ENCODE results near the gene MRGPRX1.

The MRGPRX1 gene

GRCh38 chr11:18969720-18970119 lies 30.5 kb upstream of the MRGPRX1 start:
- Histone ChIP-seq H3K9me2 (replicated peaks; ENCODE audit: insufficient read depth, low read length) (no peaks in the 10 kb centered on the region), H3K9ac (ENCODE audit: low read length) (no peak overlapping the region), H4K20me1 (ENCODE audit: low read depth, low read length) (no peaks in the 10 kb centered on the region), H3K9me3 (ENCODE audit: insufficient read depth, low read length) (no peaks in the 10 kb centered on the region), H3K79me2 (ENCODE audit: insufficient read depth, low read length) (no peaks in the 10 kb centered on the region), H3K27me3 (ENCODE audit: low read length) (no peaks in the 10 kb centered on the region), H3K27ac (ENCODE audit: low read depth, low read length) (no peak overlapping the region), H3K4me2 (ENCODE audit: low read depth, low read length, poor library complexity, severe bottlenecking) (no peak overlapping the region), H3K4me3 (ENCODE audit: insufficient read depth, low read length, poor library complexity, severe bottlenecking) (no peak overlapping the region), H3F3A (ENCODE audit: insufficient read depth) (no peaks in the 10 kb centered on the region), H3K36me3 (ENCODE audit: low read length) (no peaks in the 10 kb centered on the region), H2AFZ (ENCODE audit: low read depth, low read length, severe bottlenecking) (no peak overlapping the region)
- TF ChIP-seq EZH2phosphoT487 (conservative IDR thresholded peaks at IDR 0.05; ENCODE audit: low read length) = no peak
- TF ChIP-seq, protein P1, sequence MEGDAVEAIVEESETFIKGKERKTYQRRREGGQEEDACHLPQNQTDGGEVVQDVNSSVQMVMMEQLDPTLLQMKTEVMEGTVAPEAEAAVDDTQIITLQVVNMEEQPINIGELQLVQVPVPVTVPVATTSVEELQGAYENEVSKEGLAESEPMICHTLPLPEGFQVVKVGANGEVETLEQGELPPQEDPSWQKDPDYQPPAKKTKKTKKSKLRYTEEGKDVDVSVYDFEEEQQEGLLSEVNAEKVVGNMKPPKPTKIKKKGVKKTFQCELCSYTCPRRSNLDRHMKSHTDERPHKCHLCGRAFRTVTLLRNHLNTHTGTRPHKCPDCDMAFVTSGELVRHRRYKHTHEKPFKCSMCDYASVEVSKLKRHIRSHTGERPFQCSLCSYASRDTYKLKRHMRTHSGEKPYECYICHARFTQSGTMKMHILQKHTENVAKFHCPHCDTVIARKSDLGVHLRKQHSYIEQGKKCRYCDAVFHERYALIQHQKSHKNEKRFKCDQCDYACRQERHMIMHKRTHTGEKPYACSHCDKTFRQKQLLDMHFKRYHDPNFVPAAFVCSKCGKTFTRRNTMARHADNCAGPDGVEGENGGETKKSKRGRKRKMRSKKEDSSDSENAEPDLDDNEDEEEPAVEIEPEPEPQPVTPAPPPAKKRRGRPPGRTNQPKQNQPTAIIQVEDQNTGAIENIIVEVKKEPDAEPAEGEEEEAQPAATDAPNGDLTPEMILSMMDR (IDR thresholded peaks at IDR 0.05; ENCODE audit: insufficient read depth, low read length, poor library complexity, severe bottlenecking) = no peak

DNA sequence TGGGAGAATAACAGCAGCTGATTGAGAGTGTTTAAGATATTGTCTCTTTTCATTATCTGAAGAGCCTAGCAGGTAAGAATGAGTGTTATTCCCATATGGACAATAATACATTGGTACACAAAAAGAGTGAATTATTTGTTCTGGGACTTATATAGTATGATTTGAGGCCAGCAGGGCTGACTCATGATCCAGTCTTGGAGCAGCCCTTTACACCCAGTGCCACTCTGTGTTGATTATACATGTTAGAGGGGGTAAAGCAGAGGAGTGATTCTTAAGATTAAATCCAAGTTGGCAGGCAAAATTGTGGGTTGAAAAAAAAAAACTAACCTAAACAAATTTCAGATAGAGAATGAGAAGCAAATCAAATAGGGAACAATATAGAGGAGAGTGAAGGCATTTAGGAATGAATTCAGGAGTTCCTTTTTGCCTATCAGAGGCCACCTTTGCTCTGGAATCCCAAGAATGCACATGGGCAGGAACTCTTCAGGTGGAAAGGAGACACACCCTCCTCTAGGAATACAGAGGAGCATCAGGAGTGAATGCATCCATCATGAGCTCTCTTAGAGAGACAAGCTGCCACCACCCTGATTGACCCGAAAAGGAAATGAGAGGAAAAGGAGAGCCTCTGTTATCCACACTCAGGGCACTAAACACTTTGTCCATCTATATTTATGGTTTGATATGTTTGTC lies 19.2 kb upstream of the MRGPRX1 start:
- H4K20me1 ChIP-seq (ENCODE audit: low read depth, low read length) = no peaks in the 10 kb centered on the region
- no peaks in the 10 kb centered on the region for H3F3A ChIP-seq (ENCODE audit: insufficient read depth)
- no peak overlapping the region for H2AFZ ChIP-seq (ENCODE audit: low read depth, low read length, severe bottlenecking)
- H3K36me3 ChIP-seq (ENCODE audit: low read length) = no peaks in the 10 kb centered on the region
- no peaks in the 10 kb centered on the region for H3K79me2 ChIP-seq (ENCODE audit: insufficient read depth, low read length)
- no peaks in the 10 kb centered on the region for H3K9me3 ChIP-seq (ENCODE audit: insufficient read depth, low read length)
- H3K4me2 ChIP-seq (ENCODE audit: low read depth, low read length, poor library complexity, severe bottlenecking) = no peak overlapping the region
- H3K9ac ChIP-seq (ENCODE audit: low read length) = no peak overlapping the region
- no peak for TF ChIP-seq EZH2phosphoT487 (conservative IDR thresholded peaks at IDR 0.05; ENCODE audit: low read length)
- TF ChIP-seq, protein P1 (IDR thresholded peaks at IDR 0.05; ENCODE audit: insufficient read depth, low read length, poor library complexity, severe bottlenecking) = no peak
- H3K9me2 ChIP-seq (replicated peaks; ENCODE audit: insufficient read depth, low read length) = no peaks in the 10 kb centered on the region
- H3K4me3 ChIP-seq (ENCODE audit: insufficient read depth, low read length, poor library complexity, severe bottlenecking) = no peak overlapping the region
- H3K27me3 ChIP-seq (ENCODE audit: low read length) = no peaks in the 10 kb centered on the region
- no peak overlapping the region for H3K27ac ChIP-seq (ENCODE audit: low read depth, low read length)

DNA sequence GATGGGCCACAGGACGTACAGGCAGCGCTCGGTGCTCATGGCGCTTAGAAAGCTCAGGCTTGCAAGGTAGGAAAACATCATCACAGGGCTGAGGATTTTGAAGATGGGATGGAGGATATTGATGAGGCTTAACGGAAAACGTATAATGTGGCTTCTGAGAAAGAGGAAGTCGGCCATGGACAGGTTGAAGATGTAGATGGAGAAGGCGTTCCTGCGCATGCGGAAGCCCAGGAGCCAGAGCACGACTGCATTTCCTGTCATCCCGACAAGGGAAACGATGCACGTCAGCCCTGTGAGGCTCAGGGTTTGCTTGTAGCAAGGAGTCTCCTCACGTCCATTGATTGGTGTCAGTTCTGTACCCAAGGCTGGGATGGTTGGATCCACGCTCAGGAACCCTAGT lies 17.4 kb upstream of the MRGPRX1 start:
- H3K9ac ChIP-seq (ENCODE audit: low read length) = no peak overlapping the region
- H3F3A ChIP-seq (ENCODE audit: insufficient read depth) = no peaks in the 10 kb centered on the region
- no peak overlapping the region for H3K27ac ChIP-seq (ENCODE audit: low read depth, low read length)
- H3K4me2 ChIP-seq (ENCODE audit: low read depth, low read length, poor library complexity, severe bottlenecking) = no peak overlapping the region
- no peak overlapping the region for H2AFZ ChIP-seq (ENCODE audit: low read depth, low read length, severe bottlenecking)
- no peaks in the 10 kb centered on the region for H3K27me3 ChIP-seq (ENCODE audit: low read length)
- no peaks in the 10 kb centered on the region for H3K9me3 ChIP-seq (ENCODE audit: insufficient read depth, low read length)
- H3K4me3 ChIP-seq (ENCODE audit: insufficient read depth, low read length, poor library complexity, severe bottlenecking) = no peak overlapping the region
- no peaks in the 10 kb centered on the region for H4K20me1 ChIP-seq (ENCODE audit: low read depth, low read length)
- no peaks in the 10 kb centered on the region for H3K36me3 ChIP-seq (ENCODE audit: low read length)
- TF ChIP-seq, protein P1 (IDR thresholded peaks at IDR 0.05; ENCODE audit: insufficient read depth, low read length, poor library complexity, severe bottlenecking) = no peak
- TF ChIP-seq EZH2phosphoT487 (conservative IDR thresholded peaks at IDR 0.05; ENCODE audit: low read length) = no peak
- H3K9me2 ChIP-seq (replicated peaks; ENCODE audit: insufficient read depth, low read length) = no peaks in the 10 kb centered on the region
- H3K79me2 ChIP-seq (ENCODE audit: insufficient read depth, low read length) = no peaks in the 10 kb centered on the region

Data from SU-DHL-6 (cell line).